GM19455 (cell line): ENCODE measurements around the gene ZNF205.
"Not testable (repeated sequence)": the region's sequence is repeated elsewhere in the genome, so short reads cannot be mapped to it uniquely, and the experiment has no call there.

ENCODE experiments used
- ATAC-seq: cut with Tn5 transposase; IDR thresholded peaks from one replicate; pipeline ENCODE4 v1.9.1; 2021; ENCODE audit not compliant: unreplicated experiment

Gene ZNF205

GRCh38 chr16:3165111-3165822 lies 52.9 kb downstream of the ZNF205 start:
- ATAC-seq, result no peak

GRCh38 chr16:3166505-3166886 lies 54.1 kb downstream of the ZNF205 start:
- ATAC-seq, result no peak

DNA sequence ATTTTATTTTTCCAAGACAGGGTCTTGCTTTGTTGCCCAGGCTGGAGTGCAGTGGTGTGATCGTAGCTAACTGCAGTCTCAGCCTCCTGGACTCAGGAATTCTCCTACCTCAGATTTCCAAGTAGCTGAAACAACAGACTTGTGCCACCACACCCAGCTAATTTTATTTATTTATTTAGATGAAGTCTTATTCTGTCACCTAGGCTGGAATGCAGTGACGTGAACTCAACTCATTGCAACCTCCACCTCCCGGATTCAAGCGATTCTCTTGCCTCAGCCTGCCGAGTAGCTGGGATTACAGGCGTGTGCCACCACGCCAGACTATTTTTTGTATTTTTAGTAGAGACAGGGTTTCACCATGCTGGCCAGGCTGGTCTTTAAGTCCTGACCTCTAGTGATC lies 56.3 kb downstream of the ZNF205 start:
- ATAC-seq, result not testable (repeated sequence)
